DMS 273 treated with DMSO at 0.1 percent for 48 hours (cell line): ENCODE measurements around the gene BICRA.
"Not testable (repeated sequence)": the region's sequence is repeated elsewhere in the genome, so short reads cannot be mapped to it uniquely, and the experiment has no call there.

Experiments
- DNase-seq: peaks from one replicate; lab custom pipeline; 2025; lab: John Stamatoyannopoulos, UW

BICRA gene

GRCh38 chr19:47716270-47716937, 107.5 kb downstream of the BICRA start:
- no peak for DNase-seq

- not testable (repeated sequence) for DNase-seq
Observed at GRCh38 chr19:47718415-47719046, 109.6 kb downstream of the BICRA start.

- DNase-seq: peak; percentile 94
Observed at GRCh38 chr19:47719047-47719859, 110.3 kb downstream of the BICRA start.

- no peak for DNase-seq
Observed at GRCh38 chr19:47720669-47721422, 111.9 kb downstream of the BICRA start.

- DNase-seq: no peak
Observed at GRCh38 chr19:47723581-47723940, 114.6 kb downstream of the BICRA start.

- no peak for DNase-seq
Observed at GRCh38 chr19:47725759-47726401, 116.9 kb downstream of the BICRA start.

GRCh38 chr19:47726467-47726866, 117.5 kb downstream of the BICRA start:
- no peak for DNase-seq

- DNase-seq: not testable (repeated sequence)
Observed at GRCh38 chr19:47728295-47728694, 119.4 kb downstream of the BICRA start.

- no peak for DNase-seq
Observed at GRCh38 chr19:47729468-47729798, 120.5 kb downstream of the BICRA start.

- no peak for DNase-seq
Observed at GRCh38 chr19:47729799-47730520, 121.0 kb downstream of the BICRA start.

- DNase-seq: no peak
Observed at GRCh38 chr19:47730521-47730889, 121.6 kb downstream of the BICRA start.

- no peak for DNase-seq
Observed at GRCh38 chr19:47730910-47731309, 122.0 kb downstream of the BICRA start.

- DNase-seq: no peak
Observed at GRCh38 chr19:47735131-47735530, 126.2 kb downstream of the BICRA start.

- no peak for DNase-seq
Observed at GRCh38 chr19:47740866-47741519, 132.1 kb downstream of the BICRA start.

GRCh38 chr19:47741544-47742140, 132.7 kb downstream of the BICRA start:
- DNase-seq: no peak

GRCh38 chr19:47742634-47743033, 133.7 kb downstream of the BICRA start:
- no peak for DNase-seq

- DNase-seq: peak; percentile 93
Observed at GRCh38 chr19:47745010-47745901, 136.3 kb downstream of the BICRA start, which contains the start of gene NOP53. Gene NOP53 (plus strand): TSS chr19:47745546. CDS start chr19:47745560, 14 bp downstream.

GRCh38 chr19:47746129-47746528, 137.2 kb downstream of the BICRA start:
- not testable (repeated sequence) for DNase-seq

- no peak for DNase-seq
Observed at GRCh38 chr19:47749326-47749725, 140.4 kb downstream of the BICRA start.
